OCI-M2 (cell line): ENCODE data around the gene TRMO.

Source experiments
- DNase-seq: peaks from one replicate; lab custom pipeline; 2025; ENCODE audit not compliant: unreplicated experiment; lab: John Stamatoyannopoulos, UW

The TRMO gene

DNA sequence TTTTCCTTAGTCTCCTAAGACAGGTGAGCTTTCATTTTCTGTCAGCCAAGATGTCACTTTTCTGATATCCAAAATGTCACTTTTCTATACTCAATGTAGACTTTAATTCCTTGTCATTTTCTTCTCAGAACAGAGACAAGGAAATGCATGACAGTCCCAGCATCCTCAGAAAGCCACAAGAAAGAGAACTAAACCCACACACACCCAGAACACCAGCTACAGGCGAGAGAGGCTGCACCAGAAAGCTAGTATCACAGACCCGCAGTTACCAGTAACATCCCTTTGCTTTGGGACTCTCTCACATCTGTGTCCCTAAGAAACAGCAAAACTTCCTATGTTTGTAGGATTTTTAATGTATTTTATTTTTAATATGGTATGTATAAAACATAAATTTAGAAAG is 17.1 kb downstream of the TRMO start:
- DNase-seq, result no peak

DNA sequence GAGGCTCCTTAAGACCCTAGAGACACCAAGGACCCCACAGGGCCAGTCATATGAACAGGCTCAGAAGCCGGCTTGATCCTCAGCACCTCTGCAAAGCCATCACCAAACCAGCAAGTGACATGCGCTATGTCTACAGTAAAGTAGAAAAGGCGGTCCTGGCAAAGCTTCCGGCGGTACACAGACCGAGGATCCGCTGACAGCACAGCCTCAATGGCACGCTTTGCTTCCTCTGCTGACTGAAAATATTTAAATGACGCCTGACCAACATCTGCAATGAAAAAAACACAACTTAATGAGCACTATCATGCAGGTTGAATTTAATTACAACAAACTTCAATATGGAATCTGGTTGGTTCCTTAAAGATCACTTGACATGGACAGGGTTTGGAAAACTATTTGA is 17.6 kb downstream of the TRMO start:
- no peak for DNase-seq

DNA sequence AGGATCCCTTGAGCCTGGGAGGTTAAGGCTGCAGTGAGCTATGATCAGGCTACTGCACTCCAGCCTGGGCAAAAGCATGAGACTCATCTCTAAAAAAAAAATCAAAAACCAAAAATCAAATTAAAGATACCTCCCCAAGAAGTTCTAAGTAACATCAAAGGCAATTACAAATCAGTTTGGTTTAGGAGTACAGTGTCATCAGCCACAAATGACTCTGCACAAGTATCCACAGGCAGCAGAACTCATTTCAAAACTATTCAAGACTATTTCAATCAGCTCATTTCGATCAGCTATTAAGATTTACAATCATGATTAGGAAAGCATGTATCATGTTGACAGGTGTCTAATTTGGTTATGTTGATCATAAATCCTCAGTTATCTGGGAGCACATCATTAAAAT is 19.1 kb downstream of the TRMO start:
- DNase-seq, result no peak

DNA sequence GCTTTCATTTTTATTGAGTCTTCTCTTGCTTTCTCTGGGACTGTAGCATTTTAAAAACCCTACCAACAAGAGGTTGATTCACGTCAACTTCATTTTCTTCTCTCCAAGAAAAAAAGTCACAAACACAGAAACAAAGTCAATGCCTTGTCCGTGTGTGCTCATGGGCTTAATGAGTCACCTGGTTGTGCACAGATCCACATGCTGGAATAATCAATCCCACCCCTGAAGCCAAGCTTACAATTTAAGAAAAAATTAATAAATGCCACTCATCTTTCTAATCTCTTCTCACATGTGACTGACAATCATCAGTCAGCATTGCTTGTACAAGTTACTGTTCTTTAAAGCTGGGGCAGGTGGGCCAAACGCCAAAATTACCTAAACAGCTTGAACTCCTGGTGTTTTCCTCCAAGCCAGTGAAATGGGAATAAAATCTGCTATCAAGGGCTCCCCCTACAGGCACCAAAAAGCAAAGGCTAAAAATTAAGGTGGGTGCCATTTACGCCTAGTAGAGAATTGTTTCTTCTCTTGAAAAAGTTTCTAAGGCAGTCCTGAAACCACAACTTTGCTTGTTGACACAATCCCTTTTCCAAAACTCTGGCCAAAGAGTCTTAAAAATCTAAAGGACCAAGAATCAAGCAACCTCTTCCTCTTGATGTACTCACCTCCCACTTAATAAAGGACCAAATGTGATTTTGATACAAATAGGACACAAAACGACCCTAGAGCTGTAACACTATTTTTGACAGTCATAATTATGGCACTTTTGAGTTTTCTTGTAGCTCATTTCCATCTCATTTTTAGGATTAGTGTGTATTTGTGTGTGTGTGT is 21.3 kb downstream of the TRMO start:
- DNase-seq, result peak; percentile 3

DNA sequence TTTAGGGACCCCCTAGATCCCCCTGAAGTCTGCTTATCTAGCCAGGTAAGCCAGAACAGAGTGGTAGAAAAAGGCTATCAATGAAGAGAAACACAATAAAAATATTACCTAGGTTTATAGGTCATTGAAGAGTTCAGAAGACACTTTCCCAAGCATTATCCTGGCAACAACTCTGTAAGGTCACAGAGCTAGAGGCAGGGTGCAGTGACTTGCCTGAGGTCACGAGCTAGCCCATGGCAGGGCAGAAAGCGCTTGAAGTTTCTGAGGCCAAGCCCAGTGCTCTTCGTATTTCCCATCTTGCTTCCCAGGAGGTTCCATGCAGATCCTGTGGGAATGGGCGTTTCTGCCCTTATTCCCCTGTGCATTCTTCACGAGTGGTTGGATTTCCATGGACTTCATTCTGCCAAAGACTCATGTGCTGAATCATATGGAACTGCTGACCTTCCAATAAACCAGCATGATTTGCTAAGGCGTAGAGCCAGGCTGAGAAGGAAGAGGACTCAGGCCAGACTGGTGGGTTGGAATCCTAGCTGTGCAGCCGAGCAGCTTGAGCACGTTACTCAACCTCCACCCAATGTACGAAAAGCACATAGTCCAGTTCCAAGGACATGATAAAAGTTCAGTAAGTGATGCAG is 22.1 kb downstream of the TRMO start:
- DNase-seq, result no peak

DNA sequence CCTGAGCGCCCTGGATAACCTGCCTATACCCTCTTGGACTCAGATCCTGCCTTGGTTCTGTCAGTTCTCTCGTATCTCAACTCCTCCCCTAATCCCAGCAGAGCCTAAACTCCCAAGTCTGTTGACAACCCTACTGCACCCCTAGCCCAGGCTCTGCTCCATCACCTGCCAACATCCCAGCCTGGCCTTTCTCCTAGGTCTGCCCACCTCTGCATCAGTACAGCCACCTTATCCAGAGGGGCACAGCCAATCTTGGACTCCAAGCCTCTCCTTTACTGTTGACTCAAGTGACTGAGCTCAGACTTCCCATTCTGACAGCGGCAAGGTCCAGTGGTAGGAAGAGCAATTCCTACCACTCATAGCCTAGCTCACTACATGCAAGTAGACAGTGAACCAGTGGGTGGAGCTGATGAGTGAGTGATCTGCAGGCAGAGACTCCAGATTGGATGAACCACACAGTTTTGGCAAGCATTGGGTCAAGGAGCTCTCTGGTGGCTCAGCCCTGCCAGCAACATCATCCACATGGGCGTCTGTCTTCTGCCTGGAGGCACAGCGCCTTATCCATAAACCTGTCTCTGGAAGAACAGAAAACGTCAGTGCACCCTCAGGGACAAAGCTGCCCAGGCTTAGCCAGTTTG is 26.5 kb downstream of the TRMO start:
- no peak for DNase-seq

DNA sequence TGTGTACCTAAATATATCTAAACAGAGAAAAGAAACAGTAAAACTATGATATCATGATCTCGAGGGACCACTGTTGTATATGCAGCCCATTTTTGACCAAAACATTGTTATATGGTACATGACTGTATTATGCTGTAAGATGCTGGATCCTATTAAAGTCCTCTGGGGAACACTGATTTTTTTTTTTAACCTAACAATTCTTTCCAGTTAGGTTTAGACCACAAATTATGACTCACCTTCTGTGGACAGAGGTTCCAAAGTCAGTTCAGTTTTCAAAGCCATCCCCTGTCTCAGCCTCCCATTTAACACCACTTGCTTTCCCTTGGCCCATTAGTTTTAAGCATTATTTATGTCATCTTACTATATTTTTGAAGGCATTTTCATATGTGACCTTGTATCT is 27.1 kb downstream of the TRMO start:
- DNase-seq, result no peak

DNA sequence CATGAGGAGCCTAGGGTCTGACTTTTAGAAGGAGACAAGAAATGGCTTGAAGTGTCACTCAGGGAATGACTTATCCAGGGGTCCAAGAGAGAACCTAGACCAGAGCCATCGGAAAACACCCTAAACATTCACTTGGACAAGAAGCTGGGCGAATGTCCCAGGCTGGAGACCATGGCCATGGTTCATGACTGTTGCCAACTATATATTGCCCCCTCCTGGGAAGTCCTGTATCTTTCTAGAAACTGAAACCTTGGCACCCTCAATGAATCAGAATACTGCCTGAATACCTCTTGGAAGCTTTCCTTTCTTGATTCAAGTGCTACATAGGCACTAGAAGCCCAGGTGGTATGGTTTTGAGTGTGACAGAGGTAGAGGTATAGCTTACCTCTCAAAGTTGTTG is 29.9 kb downstream of the TRMO start:
- DNase-seq, result no peak

DNA sequence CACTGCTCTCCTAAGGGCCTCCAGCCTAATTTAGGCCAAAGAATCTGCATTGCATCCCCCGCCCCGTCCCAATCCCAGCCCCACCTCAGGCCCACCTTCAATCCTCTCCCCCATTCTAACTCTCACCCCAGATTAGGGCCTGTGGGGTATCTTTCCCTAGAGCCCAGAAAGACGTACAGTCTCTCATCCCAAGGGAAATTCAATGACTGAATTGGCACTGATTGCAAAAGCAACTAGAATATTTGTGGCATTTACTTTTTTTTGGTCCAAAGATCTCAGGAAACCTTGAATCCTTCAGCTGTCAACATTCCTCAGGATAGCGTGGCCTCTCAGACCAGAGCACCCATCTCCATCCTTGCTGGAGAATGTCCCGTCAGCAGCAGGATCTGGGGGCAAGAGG is 30.6 kb downstream of the TRMO start:
- DNase-seq, result no peak

DNA sequence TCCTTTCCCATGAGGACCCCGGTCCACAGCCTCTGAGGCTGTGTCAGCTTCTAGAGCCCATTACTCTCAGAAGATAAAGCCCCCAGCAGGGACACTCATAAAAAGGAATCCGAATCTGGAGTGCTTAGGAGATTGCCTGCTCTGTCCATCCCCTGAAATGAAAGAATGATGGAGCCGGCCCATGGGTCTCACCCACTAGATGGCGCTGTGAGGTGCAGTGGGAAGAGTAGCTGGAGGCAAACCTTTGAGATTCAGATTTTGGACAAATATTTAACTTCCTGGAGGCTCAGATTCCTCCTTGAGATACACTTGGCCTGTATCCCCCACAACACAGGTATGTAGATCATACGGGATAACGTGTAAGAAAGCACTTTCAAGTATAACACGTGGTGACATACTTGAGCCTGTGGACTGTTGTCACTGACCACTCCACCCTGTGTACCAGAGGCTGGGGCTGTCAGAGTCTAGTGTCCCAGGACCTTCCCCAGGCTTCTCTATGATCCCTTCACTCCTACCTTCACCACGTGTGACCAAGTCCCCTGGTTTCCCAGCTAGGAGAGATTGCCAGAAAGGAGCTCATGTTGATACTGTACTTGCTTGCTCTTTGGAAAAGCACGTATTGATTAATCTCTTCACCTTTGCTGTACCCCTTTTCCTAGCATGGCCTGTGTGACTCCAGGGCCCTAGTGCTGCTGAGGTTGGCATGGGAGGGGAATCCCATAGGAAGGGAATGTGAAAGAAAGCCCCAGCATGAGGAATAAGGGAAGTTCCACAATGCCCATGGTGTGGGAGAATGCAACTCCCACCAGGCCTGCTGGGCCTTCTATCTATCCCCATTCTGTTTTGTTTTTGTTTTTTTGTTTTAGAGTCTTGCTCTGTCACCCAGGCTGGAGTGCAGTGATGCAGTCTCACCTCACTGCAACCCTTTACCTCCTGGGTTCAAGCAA is 32.1 kb downstream of the TRMO start:
- DNase-seq, result no peak

DNA sequence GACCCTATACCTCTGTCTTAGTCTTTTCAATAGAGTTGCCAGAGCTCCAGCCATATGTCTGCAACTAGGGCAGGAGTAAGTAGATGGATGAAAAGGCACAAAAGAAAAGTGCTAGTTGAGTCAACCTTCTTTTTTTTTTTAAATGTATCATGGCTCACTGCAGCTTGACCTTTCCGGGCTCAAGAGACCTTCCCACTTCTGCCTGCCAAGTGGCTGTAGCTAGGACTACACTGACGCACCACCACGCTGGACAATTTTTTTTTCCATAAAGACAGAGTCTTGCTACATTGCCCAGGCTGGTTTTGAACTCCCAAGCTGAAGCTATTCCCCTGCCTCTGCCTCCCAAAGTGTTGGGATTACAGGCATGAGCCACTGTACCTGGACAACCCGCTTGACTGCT is 42.0 kb downstream of the TRMO start:
- no peak for DNase-seq

DNA sequence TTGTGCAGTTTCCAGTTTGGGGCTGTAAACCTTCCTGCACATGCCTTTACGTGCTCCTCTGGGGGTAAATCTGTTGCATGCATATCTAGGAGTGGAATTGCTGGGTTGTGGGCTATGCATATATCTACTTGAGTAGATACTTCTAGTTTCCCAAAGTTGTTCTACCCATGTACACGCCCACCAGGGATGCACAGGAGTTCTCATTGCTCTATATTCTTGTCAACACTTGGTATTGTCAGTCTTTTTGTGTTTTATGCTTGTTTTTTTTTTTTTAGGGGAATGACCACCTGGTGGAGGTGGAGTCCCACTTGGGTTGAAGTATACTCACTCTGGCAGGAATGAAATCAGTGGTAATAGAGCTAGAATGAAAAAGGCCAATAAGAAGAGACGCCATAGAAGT is 46.2 kb downstream of the TRMO start:
- DNase-seq, result no peak

DNA sequence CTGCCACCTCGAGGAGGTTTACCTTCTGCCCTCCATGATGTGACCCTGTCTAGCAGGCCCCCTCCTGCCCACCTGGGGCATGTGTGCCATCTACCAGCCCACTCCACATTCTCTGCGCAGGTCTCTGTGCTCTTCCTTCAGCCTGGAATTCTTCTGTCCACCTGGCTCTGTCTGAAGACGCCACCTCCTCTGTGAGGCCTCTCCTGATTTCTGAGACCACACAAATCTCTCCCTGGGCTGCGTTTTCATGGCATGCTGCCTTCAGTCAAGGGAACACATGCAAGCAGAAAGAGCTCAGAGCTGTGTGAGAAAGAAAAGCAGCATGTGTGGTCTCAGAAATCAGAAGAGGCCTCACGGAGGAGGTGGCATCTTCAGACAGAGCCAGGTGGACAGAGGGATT is 47.2 kb downstream of the TRMO start:
- DNase-seq, result no peak

DNA sequence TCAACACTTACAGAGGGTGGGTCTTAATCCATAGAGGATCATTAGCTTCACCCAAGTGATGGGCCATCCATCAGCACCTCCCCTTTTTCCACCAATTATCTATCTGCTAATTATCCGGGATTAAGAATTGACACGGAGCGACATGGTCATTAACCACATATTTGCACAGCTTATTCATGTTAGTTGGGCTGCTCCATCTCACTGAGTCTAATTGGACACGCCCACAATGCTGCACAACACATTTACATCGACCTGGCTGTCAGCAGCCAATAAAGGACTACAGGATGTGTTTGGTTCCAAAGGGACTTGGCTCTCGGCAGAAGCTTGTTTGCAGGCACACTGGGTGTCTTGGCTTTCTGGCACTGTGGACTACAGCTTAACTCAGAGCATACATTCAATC is 47.7 kb downstream of the TRMO start:
- DNase-seq, result no peak

DNA sequence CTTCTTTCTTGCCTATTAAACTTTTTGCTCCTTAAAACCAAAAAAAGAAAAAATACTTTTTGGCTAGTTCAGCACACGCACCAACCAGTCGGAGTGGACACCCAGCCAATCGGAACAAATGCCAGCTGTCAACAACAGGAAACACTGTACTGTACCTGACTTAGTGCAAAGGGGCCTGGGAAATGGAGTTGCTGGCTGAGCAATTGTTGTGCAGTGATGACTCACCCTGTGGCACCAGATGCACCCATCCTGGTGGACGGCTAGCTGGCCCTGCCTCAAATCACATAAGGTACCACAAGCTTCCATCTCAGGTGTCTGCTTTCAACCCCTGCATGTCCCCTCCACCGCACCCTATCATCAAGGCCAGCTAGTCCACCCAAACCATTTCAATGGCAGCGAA is 48.4 kb downstream of the TRMO start:
- DNase-seq, result no peak

DNA sequence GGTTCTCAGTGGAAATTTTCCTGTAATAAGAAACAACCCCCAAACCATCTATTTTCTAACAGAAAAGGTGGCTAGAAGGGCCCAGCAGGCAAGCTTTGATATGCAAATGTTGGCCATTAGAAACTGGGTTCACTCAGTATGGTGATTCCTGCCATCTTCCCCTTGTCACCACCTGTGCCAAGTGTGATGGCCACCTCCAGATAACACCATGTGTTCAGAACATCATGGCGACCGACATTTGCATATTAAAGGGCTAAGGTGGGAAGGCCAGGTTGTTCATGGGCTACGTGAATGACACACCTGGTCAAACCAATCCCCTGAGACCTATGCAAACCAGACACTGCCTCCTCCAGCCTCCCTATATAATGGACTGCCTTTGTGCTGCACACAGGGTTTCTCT is 48.9 kb downstream of the TRMO start:
- DNase-seq, result no peak

DNA sequence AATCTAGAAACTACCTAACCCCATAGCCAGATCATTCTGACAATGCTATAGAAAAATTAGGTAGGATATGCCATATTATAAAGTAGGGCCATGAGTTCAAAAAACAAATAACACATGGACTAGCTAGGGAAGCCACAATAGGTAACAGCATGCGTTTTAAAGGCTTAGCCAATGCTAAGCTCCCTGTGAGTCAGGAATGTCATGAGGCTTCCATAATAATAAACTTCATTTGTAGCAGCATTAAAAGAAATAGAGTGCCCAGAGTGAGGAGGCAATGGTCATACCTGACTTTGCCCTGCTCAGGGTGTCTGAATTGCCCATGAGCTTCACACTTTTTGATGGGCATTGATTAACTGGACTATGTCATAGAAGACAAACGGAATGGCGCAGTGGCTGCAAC is 53.4 kb downstream of the TRMO start:
- no peak for DNase-seq

DNA sequence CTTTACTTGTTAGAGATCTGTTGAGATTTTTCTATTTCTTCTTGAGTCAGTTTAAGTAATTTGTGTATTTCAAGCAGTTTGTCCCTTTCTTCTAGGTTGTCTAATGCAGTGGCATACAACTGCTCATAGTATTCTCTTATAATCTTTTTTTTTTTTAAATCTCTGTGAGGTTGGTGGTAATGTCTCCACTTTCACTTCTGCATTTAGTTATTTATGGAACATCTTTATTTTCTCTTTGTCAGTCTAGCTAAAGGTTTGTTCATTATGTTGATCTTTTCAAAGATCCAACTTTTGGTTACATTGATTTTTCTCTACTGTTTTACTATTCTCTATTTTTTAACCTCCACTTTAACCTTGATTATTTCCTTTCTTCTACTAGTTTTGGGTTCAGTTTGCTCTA is 55.5 kb downstream of the TRMO start:
- DNase-seq, result no peak

DNA sequence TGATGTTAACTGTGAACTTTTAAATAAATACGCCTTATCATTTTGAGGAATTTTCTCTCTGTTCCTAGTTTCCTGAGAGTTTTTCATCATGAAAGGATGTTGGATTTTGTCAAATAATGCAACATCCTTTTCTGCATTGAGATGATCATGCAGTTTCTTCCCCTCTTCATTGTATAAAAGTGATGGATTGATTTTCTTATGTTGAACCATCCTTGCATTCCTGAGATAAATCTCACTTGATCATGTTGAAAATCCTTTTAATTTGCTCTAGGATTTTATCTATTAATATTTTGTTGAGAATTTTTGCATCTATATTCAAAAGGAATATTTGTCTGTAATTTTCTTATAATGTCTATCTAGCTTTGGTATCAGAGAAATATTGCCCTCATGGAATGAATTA is 56.0 kb downstream of the TRMO start:
- no peak for DNase-seq

DNA sequence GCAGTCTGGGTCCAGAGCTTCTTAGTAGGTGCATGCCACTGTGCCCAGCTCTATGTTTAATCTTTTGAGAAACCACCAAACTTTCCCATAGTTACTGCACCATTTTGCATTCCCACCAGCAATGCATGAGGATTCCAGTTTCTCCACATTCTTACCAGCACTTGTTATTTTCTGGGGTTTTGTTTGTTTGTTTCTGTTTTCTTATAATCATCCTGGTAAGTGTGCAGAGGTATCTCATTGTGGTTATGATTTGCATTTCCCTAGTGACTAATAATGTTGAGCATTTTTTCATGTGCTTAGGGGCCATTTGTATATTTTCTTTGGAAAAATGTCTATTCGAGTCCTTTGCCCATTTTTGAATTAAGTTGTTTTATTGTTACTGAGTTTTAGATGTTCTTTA is 57.9 kb downstream of the TRMO start:
- no peak for DNase-seq

DNA sequence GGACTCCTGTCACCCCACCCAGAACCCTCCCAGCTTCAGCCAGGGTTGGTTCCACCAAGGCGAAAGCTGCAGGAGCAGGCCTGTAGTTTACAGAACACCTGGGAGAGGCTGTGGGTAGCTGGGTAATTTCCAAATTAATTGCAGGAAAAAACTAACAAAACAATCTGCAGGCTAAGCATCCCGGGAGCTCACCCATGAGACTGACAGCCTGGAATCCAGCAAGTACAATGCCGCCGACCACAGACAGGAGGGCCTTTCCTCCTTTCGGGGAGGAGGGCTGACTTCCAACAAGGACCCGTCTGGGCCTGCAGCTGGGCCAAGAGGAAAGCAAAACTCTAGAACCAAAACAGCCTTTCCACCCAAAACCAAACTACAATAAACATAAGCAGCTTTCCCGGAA is 59.0 kb downstream of the TRMO start:
- DNase-seq, result no peak

DNA sequence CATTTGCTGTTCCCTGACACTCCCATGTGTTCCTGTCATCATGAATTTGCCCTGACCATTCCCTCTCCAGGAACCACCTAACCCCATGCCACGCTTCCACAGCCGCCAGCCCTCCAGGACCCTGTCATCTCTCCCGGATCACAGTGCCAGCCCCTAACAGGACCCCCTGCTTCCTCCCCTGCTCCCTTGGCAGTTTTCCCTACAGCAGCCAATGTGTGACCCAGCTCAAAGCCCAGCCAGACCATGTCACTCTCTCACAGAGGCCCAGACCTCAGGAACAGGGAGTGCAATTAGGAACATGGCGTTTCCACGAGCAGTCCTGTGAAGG is 61.2 kb downstream of the TRMO start:
- DNase-seq, result no peak
